Measurements from ENCODE around the gene VWA8.

The VWA8 gene

DNA sequence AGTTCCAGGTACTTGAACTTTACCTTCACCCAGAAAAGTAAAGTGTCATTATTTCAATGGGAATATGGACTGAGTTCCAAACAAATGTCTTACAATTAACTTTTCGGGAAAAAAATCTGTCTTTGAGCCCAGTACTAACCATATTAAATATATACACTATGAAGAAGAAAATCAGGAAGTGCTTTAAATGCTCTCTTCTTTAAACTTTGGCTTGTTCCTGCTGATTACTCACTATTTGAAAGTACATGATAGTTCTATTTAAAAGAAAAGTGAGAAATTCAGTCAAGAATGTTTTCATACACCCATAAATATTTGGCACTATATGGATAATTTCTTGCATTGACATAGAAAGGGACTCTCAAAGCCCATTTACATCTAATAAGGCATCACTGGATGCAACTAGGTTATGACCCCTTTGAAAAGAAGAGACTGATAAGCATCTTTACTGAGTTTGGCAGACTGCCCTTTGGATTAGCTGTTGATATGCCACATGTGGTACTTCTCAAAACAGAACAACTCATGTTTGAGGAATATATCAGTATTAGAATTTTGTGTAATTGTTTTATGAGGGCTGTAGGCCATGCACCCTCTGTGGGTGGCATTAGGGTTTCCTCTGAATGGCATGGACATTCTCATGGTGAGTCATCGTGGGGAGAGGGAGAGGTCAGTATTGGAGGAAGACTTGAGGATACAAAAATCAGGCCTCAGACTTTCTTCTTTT is 25.0 kb upstream of the VWA8 start:
- Histone ChIP-seq H3K36me3 (no peaks in the 10 kb centered on the region), H3K27me3 (no peaks in the 10 kb centered on the region), H3K9me3 (no peaks in the 10 kb centered on the region), H3K4me3 (ENCODE audit: low read depth, low read length) (no peak overlapping the region), H3K4me1 (no peaks in the 10 kb centered on the region)
- DNase-seq, result no peak
- TF ChIP-seq, protein P1, sequence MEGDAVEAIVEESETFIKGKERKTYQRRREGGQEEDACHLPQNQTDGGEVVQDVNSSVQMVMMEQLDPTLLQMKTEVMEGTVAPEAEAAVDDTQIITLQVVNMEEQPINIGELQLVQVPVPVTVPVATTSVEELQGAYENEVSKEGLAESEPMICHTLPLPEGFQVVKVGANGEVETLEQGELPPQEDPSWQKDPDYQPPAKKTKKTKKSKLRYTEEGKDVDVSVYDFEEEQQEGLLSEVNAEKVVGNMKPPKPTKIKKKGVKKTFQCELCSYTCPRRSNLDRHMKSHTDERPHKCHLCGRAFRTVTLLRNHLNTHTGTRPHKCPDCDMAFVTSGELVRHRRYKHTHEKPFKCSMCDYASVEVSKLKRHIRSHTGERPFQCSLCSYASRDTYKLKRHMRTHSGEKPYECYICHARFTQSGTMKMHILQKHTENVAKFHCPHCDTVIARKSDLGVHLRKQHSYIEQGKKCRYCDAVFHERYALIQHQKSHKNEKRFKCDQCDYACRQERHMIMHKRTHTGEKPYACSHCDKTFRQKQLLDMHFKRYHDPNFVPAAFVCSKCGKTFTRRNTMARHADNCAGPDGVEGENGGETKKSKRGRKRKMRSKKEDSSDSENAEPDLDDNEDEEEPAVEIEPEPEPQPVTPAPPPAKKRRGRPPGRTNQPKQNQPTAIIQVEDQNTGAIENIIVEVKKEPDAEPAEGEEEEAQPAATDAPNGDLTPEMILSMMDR (IDR thresholded peaks at IDR 0.05; ENCODE audit: low read depth, low read length), result no peak

DNA sequence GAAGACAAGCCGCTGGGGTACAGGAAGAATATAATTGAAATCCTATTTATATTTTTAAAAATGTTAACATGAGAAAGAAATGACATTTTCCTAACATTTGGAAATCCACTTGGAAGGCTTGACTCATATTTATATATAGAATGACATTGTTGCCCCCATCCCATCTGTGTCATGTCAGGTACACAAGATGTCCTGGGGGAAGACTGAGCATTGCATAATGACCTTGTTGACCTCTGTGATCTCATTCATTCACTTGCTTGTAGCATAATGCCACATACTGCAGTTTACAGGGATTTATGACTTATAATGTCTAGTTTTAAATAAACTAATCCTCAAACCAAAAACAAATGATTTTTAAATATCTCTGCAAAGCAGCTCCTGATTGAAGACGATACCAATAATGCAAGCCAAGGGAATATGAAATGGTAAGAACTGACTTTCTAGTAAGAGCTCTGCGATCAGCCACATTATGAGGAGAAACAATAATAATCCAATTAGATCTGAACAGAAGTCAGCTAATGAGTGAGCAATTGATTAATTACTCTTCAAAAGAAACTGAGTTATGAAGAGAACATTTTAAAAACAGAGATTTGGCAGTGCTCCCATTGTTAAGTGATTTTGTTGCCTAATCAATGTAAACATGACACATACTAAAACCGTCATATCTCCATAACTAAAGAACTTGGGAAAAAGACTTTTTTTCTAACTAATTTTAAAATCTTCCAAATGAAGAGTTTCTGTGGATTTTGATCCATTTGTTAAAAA is 21.2 kb upstream of the VWA8 start:
- Histone ChIP-seq H3K27me3 (no peaks in the 10 kb centered on the region), H3K36me3 (no peaks in the 10 kb centered on the region), H3K9me3 (no peaks in the 10 kb centered on the region), H3K4me1 (no peaks in the 10 kb centered on the region), H3K4me3 (ENCODE audit: low read depth, low read length) (no peak overlapping the region)
- DNase-seq, result no peak
- TF ChIP-seq, protein P1 (IDR thresholded peaks at IDR 0.05; ENCODE audit: low read depth, low read length), result no peak

DNA sequence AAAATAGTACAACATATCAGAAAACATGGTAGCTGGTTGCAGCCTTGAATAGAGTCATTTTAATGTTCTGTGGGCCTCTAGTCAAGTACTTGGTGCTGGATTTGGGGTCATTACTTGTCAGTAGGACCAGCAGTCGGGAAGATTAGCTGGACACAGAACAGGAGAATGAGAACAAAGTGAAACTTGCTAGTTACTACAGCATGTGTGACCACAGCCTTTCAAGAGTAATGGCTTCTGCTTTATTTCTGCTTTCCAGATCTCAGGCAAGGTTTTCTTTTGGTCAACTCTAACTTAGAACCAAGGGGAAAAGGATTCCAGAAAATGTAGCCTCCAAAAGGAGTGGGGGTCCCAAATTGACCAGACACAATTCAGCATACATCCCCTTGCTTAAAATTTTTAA is 17.1 kb upstream of the VWA8 start:
- Histone ChIP-seq H3K4me3 (ENCODE audit: low read depth, low read length) (no peak overlapping the region), H3K4me1 (no peaks in the 10 kb centered on the region), H3K36me3 (no peaks in the 10 kb centered on the region), H3K27me3 (no peaks in the 10 kb centered on the region), H3K9me3 (no peaks in the 10 kb centered on the region)
- TF ChIP-seq, protein P1 (IDR thresholded peaks at IDR 0.05; ENCODE audit: low read depth, low read length), result no peak
- no peak for DNase-seq

DNA sequence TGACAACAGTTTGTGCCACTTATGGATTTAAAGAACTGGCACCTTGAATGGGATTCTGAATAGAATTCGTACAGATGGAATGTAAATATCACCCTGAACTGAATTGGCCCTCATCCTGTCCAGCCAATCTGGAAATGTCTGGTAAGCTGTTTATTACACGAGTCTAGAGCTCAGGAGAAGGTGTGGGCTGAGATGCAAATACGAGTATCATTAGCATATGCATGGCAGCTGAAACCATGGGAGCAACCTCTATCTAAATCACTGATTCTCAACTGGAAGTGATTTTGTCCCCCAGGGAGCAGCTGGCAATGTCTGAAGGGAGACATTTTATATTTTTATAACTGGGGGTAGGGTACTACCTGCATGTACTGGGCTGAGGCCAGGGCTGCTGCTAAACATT is 15.6 kb upstream of the VWA8 start:
- no peak for DNase-seq
- no peaks in the 10 kb centered on the region for H3K36me3 ChIP-seq
- TF ChIP-seq, protein P1 (IDR thresholded peaks at IDR 0.05; ENCODE audit: low read depth, low read length), result no peak
- H3K9me3 ChIP-seq, result no peaks in the 10 kb centered on the region
- H3K4me3 ChIP-seq (ENCODE audit: low read depth, low read length), result no peak overlapping the region
- no peaks in the 10 kb centered on the region for H3K27me3 ChIP-seq
- H3K4me1 ChIP-seq, result no peaks in the 10 kb centered on the region

DNA sequence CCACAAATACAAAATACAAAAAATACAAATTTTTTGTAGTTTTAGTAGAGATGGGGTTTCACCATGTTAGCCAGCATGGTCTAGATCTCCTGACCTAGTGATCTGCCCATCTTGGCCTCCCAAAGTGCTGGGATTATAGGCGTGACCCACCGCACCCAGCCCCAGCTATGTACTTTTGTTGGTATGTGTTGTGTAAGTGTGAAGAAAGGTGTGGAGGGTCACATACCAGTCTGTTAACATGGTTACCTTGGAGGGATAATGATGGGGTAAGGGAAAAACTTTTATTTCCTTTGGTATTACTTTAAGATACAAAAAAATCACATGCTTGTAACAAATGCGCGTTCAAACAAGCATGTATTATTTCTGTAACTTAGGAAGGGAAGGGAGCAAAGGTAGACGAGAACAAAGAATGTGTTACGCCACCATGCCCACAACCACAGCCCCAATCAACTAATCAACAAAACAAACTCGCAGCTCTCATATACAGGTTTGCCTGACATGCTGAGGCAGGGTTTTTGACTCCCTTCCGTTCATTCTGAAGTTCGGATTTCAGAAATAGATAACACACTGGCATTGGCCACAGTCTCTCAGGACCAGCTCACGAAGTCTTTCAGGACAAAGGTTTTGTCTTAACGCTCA is 13.5 kb upstream of the VWA8 start:
- no peaks in the 10 kb centered on the region for H3K4me1 ChIP-seq
- no peaks in the 10 kb centered on the region for H3K27me3 ChIP-seq
- no peak overlapping the region for H3K4me3 ChIP-seq (ENCODE audit: low read depth, low read length)
- DNase-seq, result no peak
- H3K9me3 ChIP-seq, result no peaks in the 10 kb centered on the region
- TF ChIP-seq, protein P1 (IDR thresholded peaks at IDR 0.05; ENCODE audit: low read depth, low read length), result no peak
- H3K36me3 ChIP-seq, result no peaks in the 10 kb centered on the region
